Tibial nerve (tissue), 3 donors: ENCODE data around the gene HLCS.

Source experiments
- POLR2A ChIP-seq, 2 donors: fragments of 450-650 bp; IDR thresholded peaks; one replicate each; pipeline ENCODE4 v1.6.1; 2017; ENCODE audit warnings: antibody characterized with exemption in 2 of 2, mild to moderate bottlenecking in 2 of 2, moderate library complexity in 2 of 2
- TF ChIP-seq, protein P1 (sequence below), 5 experiments: fragments of 200-600 bp in 3 of 5; fragments of 450-650 bp in 2 of 5; sonication (generic) in 3 of 5; IDR thresholded peaks; one replicate each; pipeline ENCODE4 v1.5.1; 2016 to 2019; ENCODE audit warnings: antibody characterized with exemption in 5 of 5, mild to moderate bottlenecking in 3 of 5, moderate library complexity in 2 of 5

DNA sequence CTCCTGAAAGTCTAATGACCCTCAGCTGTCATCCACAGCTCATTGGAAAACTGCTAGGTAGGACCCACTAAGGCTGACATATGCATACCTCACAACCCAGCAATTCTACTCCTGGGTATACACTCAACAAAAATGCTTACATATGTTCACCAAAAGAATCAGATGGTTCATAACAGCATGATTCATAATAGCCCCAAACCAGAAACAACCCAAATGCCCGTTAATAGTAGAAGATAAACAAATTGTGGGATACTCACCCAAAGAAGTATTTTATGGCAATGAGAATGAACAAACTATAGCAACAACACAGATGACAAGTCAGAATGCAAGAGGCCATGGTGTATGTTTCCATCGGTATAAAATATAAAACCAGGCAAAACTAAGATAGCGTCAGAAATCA, 124.6 kb downstream of the HLCS start:
- TF ChIP-seq, protein P1, sequence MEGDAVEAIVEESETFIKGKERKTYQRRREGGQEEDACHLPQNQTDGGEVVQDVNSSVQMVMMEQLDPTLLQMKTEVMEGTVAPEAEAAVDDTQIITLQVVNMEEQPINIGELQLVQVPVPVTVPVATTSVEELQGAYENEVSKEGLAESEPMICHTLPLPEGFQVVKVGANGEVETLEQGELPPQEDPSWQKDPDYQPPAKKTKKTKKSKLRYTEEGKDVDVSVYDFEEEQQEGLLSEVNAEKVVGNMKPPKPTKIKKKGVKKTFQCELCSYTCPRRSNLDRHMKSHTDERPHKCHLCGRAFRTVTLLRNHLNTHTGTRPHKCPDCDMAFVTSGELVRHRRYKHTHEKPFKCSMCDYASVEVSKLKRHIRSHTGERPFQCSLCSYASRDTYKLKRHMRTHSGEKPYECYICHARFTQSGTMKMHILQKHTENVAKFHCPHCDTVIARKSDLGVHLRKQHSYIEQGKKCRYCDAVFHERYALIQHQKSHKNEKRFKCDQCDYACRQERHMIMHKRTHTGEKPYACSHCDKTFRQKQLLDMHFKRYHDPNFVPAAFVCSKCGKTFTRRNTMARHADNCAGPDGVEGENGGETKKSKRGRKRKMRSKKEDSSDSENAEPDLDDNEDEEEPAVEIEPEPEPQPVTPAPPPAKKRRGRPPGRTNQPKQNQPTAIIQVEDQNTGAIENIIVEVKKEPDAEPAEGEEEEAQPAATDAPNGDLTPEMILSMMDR (IDR thresholded peaks at IDR 0.05): no peak
- TF ChIP-seq POLR2A (IDR thresholded peaks at IDR 0.05): no peak
